ENCODE data around the gene NEUROD2.

The NEUROD2 gene

GRCh38 chr17:39569126-39569525 lies 38.6 kb downstream of the NEUROD2 start:
- no peak for TF ChIP-seq CTCF (IDR thresholded peaks at IDR 0.05; ENCODE audit: low read depth, low read length)

GRCh38 chr17:39568702-39569101 lies 39.0 kb downstream of the NEUROD2 start:
- peaks cover 13% of the 10 kb centered on the region for H3K9me3 ChIP-seq (ENCODE audit: severe bottlenecking)
- TF ChIP-seq CTCF (IDR thresholded peaks at IDR 0.05; ENCODE audit: low read depth, low read length), result no peak
- DNase-seq, result no peak
- no peak overlapping the region for H3K4me3 ChIP-seq (ENCODE audit: low read depth, low read length)
- H3K27me3 ChIP-seq (ENCODE audit: insufficient read depth, low read depth, severe bottlenecking), result peaks cover 24% of the 10 kb centered on the region
- no peak overlapping the region for H3K27ac ChIP-seq
- peaks cover 25% of the 10 kb centered on the region for H3K36me3 ChIP-seq

More at GRCh38 chr17:39569126-39569525, 38.6 kb downstream of the NEUROD2 start:
- peaks cover 22% of the 10 kb centered on the region for H3K36me3 ChIP-seq
- no peak for DNase-seq
- H3K9me3 ChIP-seq (ENCODE audit: severe bottlenecking), result peaks cover 13% of the 10 kb centered on the region
- no peak overlapping the region for H3K27ac ChIP-seq
- H3K4me3 ChIP-seq (ENCODE audit: low read depth, low read length), result no peak overlapping the region
- peaks cover 28% of the 10 kb centered on the region for H3K27me3 ChIP-seq (ENCODE audit: insufficient read depth, low read depth, severe bottlenecking)

- no peak for TF ChIP-seq CTCF (IDR thresholded peaks at IDR 0.05; ENCODE audit: low read depth, low read length)
- no peak overlapping the region for H3K4me3 ChIP-seq (ENCODE audit: low read depth, low read length)
Measured at GRCh38 chr17:39566094-39566850, 41.4 kb downstream of the NEUROD2 start.

GRCh38 chr17:39564211-39564848 lies 43.4 kb downstream of the NEUROD2 start:
- Histone ChIP-seq H3K4me3 (ENCODE audit: low read depth, low read length) (no peak overlapping the region), H3K36me3 (peaks cover 25% of the 10 kb centered on the region), H3K27ac (no peak overlapping the region; the same call in 1 of the 2 replicates), H3K9me3 (ENCODE audit: severe bottlenecking) (no peaks in the 10 kb centered on the region), H3K27me3 (ENCODE audit: insufficient read depth, low read depth, severe bottlenecking) (no peaks in the 10 kb centered on the region)
- DNase-seq, result no peak
- TF ChIP-seq CTCF (IDR thresholded peaks at IDR 0.05; ENCODE audit: low read depth, low read length), result no peak

More at GRCh38 chr17:39566094-39566850, 41.4 kb downstream of the NEUROD2 start:
- no peaks in the 10 kb centered on the region for H3K27me3 ChIP-seq (ENCODE audit: insufficient read depth, low read depth, severe bottlenecking)
- H3K27ac ChIP-seq, result no peak overlapping the region
- H3K36me3 ChIP-seq, result peaks cover 25% of the 10 kb centered on the region
- DNase-seq, result no peak
- H3K9me3 ChIP-seq (ENCODE audit: severe bottlenecking), result peaks cover 7% of the 10 kb centered on the region

GRCh38 chr17:39563476-39563875 lies 44.2 kb downstream of the NEUROD2 start:
- Histone ChIP-seq H3K27ac (no peak overlapping the region), H3K36me3 (peaks cover 25% of the 10 kb centered on the region), H3K9me3 (ENCODE audit: severe bottlenecking) (no peaks in the 10 kb centered on the region), H3K4me3 (ENCODE audit: low read depth, low read length) (no peak overlapping the region), H3K27me3 (ENCODE audit: insufficient read depth, low read depth, severe bottlenecking) (no peaks in the 10 kb centered on the region)
- DNase-seq, result peak; percentile 93
- TF ChIP-seq CTCF (IDR thresholded peaks at IDR 0.05; ENCODE audit: low read depth, low read length), result no peak
